SKM-1 (cell line): ENCODE results near the gene ADA.

Source experiments
- DNase-seq: peaks from one replicate; lab custom pipeline; 2025; ENCODE audit not compliant: unreplicated experiment; lab: John Stamatoyannopoulos, UW

ADA gene

DNA sequence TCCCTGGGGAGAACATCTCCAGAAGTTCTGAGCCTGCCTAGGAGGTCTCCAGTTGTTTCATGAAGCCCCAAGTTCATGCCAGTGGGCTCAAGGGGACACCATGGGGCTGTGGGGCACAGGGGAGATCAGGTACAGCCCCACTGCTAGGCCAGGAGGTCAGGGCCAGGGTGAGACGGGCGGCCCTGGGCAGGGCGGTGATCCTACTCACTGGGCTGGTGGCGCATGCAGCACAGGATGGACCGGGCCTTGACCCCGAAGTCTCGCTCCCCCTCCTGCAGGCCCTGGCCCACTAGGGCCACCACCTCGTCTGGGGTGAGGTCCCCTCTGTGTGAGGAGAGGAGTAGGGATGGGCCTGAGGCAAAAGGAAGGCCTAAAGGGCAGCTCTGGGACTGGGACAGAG, 26.1 kb downstream of the ADA start:
- no peak for DNase-seq

DNA sequence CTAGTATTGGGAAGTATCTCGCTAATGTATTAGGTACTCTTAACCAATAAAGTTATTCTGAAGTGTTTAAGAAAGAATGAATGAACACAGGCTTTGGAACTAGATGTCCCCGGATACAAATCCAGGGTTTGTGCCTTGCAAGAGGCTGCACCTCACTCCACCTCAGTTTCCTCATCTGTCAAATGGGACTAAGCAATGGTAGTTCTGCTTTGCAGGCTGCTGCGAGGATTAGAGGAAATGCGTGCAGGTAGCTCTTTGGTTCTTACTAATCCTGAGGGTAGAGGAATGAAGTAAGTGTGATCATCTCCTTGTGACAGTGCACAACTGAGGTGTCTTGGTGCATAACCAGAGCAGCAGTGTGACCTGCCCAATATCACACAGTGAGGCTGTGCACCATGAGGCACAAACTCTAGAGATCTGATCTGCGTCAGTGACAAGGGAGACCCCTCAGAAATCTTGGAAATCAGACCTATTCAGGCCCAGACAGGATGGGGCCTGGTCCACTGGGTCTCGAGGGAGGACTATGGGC, 26.7 kb downstream of the ADA start:
- DNase-seq = no peak

DNA sequence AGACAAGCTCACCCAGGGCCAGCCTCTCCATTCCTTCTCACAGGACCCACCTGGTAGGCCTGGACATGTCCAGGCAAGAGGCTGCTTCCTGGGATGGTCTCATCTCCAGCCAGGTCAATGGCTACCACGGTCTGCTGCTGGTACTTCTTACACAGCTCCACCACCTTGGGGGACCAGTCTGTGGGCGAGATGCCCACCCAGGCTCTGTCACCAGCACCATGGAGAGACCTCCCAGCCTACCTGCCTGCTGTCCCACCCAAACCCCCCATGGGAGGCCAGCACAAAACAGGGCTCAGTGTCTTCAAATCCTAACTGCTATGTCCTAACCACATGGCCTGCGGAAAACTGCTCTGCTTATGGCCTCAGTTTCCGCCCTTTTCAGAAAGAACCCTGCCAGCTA, 27.3 kb downstream of the ADA start:
- no peak for DNase-seq

DNA sequence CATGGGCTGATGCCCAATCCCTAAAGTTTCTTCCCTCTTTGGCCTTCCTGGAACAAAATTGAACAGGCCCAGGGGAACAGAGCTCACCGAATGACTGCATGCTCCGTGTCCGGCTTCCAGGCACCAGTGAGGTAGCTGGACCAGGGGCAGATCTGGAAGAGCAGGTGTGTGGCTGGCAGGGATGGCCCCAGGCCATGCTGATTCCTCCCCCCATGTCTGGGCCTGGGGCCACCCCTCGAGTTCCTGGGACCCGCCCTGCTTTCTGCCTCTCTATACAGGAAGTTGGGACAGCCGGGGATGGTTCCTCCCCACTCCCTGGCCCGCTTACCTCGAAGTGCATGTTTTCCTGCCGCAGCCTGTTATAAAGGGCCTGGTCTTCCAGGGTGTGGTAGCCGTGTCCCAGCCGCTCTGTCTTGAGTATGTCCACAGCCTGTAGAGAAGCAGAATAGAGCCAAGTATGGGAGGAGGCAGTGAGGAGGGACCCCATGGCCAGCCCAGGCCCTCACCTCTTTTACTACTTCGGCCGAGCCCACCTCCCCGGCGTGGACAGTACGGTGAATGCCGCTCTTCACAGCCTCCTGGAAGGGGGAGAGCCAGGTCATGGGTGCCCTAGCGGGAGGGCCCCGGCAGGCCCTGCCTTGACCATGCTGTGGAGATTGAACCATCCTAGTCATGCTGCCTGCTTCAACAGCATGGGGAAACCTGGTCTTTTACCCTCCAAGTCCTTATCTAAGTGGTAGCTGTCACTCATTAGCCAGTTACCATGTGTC, 28.8 kb downstream of the ADA start:
- DNase-seq = no peak

DNA sequence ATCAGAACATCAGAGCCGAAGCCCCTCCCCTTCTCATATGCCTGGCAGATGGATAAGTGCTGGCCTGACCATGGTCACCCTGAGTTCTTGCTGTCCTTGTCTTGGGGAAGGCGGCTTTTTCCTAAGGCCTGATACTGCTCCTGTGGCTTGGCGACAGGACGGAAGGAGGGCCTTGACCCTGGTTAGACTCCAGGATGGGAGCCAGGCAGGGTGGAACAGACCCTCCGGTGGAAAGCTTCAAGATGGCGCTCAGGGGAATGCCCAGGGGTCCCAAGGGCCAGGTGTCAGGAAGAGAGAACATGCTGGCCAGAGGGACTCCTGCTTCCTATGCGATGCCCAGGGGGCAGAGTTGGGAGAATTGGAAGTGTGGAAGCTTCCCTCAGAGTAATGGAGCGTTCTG, 29.6 kb downstream of the ADA start:
- no peak for DNase-seq

DNA sequence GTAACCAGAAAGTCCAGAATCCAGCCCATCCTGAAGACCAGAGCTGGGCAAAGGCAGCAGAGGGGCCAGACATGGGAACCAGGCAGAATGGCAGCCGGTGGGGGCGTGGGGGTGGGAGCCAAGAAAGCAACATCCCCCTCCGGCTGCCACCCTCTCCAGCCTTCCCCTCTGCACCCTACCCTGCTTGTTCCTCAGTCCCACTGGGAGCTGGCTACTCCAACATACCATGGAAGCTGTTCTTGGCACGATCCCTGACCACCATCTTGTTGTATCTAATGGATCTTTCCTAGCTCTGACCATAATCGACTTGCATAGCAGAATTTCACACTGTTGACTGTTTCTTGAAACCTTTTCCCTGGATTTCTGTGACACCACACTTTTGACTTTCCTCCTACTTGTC, 30.2 kb downstream of the ADA start:
- DNase-seq = no peak

DNA sequence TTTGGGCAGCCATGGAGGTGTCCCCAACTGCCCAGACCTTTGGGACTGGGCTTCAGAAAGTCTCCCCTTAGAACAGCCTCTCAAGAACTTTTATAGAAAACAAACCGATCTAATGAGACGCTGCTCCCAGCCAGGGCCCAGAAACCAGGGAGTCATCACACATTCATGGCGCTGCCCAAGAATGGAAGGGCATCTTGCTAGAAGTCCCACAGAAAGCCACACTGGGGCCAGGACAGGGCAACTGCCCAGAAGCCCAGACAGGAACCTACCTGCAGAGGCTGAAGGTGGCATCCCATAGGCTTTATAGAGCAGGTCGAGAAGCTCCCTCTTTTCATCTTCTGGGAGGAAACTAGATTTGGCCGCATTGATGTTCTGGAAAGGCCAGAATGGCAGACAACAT, 31.5 kb downstream of the ADA start:
- DNase-seq = no peak

DNA sequence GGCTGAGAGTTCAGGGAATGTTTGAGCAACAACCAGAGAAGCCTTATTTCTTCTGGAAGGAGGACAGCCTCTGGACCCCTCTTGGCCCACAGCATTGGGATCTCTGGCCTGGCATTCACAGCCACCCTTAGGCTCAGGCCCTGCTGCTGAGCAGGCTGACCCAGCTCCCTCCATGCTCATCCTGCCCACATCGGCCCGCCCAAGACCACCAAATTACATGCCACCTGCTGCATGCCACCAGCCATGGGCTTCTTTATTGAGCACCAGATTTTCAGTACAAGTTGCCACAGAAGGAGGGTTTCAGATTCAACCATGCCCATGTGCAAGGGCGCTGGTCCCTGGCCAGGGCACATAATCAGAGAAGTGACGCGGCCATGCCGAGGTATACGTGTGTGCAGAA, 32.2 kb downstream of the ADA start:
- DNase-seq = no peak

DNA sequence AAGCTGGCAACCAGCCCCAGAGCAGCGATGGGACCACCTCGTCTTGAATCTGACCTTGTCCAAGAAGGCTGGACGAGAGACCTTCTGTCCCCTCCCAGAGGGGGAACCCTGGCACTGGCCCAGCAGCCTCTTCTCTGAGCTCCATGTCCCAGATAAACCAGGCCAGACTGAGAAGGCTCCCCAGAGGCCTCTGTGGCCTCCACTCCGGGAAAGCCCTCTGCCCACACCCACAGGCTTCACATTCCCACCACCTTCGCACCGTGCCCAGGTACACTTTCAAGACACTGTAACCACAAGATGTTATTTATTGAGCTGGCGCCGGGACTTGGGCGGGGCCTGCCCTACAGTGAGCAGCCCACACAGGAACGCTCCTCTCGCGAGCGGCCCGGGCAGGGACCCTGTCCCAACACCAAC, 33.2 kb downstream of the ADA start:
- DNase-seq = no peak

DNA sequence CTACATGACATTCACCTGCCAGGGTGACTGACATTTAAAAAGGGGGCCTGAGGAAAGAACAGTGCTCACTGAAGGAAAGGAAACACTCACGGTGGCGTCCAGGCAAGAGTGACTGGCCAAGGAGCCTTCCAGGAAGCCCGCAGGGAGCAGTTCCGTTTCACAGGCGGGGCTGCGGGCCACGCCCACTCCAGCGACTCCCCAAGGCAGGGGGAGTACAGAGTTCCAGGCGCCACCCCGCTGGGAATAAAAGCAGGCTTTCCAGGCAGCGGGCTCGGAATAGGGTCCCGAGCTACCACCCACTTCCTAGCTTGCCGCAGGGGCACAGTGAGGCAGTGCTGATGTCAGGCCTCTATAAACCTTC, 34.9 kb downstream of the ADA start:
- no peak for DNase-seq

DNA sequence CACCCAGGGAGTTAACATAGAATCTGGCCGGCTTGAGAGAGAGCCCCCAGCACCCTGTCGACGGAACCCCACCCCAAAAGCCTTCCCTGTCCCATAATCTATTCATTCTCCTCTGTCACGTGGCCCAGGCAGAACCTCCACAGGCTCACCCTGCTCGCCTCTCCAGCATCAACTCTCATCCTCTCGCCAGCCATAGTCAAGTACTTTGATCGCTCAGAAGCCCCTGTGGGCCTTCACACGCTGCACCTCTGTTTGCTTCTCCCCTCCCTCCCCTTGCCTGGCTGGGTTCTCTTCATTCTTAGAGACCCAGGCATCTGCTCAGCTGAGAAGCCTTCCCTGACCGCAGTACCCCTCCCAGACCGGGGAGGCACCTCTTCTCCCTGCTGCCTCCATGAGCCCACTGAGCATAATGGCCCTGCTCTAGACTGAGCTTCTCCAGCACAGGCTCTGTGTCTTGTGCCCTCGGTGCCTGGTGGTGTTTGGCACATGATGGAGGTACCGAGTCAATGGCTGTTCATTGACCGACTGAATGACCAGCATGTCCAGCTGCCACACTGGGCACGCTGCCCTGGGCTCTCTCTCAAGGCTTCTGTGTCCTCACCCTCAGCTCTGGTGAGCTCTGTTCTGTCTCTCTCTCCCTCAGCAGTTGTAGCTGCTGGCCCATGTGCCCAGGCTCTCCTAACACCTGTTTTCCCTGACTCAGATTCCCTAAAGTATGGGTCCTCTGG, 35.5 kb downstream of the ADA start:
- no peak for DNase-seq

DNA sequence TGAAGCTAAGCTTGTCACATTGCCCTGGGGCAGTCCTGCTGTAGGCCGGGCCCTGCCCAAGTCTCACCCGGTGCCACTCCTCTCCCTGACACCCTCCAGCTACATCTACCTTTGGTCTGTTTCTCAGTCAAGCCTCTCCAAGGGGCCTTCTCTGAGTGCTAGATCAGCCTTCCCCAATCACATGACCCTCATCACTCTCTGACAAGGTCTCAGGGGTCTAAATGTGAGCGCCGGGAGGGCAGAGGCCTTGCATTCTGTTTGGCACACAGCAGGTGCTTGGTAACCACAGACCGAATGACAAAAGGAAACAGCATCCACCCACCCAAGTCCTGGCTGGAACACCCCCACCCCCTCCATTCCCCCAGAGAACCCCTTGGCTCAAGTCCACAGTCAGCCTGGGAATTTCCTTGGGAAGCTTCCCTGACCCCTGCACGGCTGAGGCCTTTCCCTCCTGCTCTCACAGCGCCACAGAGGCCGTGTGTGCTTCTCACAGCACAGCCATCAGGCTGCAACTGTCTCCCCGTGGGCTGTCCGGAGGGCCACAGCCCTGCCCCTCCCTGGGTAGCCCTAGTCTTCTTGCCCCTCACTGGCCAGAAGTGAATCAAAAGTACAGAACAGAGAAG, 36.2 kb downstream of the ADA start:
- DNase-seq = no peak

DNA sequence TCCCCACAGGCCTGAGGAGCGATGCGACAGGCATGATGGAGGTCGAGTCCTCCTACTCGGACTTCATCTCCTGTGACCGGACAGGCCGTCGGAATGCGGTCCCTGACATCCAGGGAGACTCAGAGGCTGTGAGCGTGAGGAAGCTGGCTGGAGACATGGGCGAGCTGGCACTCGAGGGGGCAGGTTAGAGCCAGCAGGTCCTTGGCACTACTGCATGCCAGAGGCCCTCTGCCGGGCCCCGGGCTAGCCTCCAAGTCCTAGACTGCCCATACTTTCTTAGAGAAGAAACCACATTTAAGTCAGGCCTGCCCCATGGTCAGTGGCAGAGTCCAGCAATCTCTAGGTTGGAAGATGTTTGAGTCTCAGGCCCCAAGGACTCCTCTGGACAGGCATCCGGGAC, 37.0 kb downstream of the ADA start:
- no peak for DNase-seq

DNA sequence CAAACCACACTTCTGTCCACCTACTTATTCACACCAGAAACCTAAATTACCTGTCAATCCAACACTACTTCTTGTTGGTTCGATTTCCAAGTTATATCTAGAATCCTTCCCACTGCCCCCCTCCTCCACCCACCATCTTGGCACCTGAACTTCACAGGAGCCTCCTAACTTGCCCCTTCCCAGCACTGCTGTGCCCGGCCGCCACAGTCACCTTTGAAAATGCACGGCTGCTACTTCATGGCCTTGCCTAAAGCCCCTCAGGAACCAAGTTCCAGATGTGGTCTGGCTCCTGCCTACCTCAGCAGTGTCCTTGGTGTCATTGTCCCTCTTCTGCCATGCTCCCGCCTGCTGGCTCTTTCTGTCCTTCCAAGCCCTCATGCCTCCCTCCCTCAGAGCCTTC, 37.9 kb downstream of the ADA start:
- no peak for DNase-seq

DNA sequence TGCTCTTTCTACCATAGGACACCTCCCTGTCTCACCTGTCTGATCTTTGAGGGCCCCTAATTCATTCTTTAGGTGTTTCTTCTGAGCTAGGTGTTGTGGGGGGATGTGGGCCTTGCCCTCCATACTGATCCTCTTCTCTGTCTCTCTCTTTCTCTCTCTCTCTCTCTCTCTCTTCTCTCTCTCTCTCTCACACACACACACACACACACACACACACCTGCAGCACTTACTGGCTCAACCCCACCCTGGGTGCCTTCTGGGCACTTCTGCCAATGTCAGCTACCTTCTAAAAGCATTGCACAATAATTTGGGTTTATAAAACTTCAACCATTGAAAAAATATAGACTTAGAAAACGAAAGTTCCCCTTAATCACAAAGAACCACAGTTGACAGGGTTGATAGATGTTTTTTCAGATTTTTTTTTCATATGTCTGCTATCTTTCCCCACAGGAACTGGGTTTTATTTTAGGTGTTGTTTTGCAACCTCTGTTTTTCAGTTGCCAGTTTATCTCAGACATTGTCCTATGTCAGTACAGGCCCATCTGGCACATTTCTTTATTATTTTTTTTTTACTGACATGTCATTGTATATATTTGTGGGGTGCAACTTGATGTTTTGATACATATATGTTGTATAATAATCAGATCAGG, 41.1 kb downstream of the ADA start:
- DNase-seq = no peak

DNA sequence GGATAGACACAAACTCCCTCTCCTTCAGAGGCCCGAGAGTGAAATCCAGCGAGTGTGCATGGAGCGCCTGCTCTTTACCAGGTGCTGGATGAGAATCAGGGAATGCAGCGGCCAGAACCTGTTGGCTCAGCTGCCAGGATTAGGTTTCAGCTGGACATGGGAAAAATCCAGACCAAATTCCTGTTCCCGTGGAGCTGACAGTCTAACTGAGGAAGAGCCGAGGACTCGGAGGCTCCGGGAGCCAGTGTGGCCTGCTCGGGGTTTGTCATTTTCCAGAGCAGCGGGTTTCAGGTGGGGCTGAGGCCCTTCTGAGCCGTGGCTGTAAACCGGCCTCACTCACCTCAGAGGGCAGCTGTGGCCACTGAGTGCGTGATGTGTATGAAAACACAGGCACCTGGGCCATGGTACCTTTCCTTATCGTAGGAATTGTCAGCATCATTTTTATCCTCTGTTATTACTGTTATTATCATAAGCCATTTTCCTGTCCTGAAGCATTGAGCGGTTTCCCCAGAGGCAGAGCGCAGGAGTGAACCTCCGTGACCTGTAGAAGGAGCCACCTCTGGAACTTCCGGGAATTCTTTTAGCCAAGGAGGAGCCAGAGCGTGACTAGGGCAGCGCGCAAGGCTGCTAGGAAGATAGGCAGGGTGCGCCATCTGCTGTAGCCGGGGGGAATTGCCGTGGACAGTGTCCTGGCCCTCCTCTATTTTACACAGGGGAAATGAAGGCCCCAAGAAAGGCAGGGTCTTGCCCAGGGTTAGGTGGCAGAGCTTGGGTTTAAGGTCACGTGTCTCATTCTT, 41.8 kb downstream of the ADA start:
- peak; percentile 70 for DNase-seq

DNA sequence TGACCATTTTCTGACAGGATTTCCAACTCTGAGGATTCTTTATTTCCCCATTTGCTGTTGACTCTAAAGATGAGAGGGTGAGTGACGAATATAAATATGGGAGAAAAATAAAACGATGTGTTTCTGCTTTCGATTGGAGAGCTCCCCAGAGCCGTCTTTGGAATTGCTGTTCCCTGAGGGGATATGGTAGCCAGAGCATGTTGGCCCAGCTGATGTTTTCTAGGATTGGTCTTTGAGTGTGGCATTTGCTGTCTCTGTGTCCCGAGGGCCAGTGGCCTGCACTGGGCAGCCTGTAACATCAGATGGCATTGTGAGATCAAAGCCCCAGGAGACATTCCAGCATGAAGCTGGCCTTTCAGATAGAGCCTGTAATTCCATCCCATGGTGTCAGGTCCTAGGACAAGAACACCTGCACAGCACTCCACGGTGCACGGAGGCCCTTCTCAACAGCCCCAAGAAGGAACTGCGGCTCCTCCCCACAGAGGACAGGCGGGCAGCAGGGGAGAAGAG, 42.4 kb downstream of the ADA start:
- DNase-seq = no peak

DNA sequence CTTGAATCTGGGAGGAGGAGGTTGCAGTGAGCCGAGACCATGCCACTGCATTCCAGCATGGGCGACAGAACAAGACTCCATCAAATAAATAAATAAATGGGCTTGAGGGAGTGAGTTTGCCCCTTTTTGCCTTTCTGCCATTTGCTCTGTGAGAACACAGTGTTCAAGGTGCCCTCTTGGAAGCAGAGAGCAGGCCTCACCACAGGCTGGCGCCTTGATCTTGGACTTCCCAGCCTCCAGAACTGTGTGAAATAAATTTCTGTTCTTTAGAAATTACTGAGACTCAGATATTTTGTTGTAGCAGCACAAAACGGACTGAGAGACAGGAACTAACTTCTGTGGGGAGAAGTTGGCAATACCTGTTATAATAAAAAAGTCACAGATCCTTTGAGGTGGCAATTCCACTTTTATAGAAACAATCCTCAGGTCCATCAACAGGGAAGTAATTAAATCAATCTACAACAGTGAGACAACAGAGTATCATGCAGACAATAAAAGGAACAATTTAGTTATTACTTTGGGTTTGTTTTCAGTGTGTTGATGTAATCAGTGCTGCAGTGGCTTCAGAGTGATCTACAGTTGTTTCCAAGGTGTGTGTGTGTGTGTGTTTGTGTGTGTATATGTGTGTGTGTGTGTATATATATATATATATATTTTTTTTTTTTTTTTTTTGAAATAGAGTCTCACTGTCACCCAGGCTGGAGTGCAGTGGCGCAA, 44.6 kb downstream of the ADA start:
- no peak for DNase-seq

DNA sequence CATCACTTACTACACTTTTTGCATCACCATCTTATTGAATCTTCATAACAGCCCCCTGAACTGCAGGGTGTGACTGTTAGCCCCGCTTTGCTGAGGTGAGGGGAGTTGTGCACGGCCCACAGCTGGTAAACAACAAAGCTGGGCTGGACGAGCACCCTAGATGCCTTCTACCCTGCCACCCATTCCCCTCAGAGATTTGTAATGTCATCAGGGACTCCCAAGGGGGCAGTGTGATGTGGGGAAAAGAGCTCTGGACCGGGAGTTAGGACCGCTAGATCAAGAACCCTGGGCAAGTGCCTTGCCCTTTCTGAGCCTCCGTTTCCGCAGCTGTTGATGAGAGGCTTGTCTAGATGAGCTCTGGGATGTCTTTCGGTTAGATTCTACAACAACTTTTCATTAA, 48.2 kb downstream of the ADA start:
- DNase-seq = no peak

DNA sequence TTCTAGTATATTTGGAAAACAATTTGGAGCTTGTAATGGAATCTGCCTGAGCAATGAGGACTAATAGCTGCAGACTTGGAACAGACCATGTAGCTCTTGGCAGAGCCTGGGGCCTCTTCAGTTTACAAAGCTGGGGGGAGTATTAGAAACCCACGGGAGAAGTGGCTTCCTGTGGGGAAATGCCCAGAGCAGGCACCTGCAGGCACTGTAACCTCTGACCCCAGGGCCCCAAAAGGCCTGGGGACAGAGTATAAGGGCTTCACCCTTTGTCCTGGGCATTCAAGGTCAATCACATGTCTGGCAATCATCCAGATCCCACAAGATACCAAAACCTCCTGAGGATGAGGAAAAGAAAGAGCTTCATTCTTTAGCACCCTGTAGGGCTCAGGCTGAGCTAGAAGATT, 49.7 kb downstream of the ADA start:
- no peak for DNase-seq
